Smooth muscle cell (in vitro differentiated cells): ENCODE measurements around the gene SPOCD1. TPM values are rescaled to one million over a fixed set of nuclear protein-coding genes. Genes with fewer than 3 reads are reported as not detected.

Experiments
- DNase-seq: peaks from one replicate; lab custom pipeline; 2025; ENCODE audit not compliant: unreplicated experiment; lab: John Stamatoyannopoulos, UW
- H2AFZ ChIP-seq: fragments of 200-600 bp; sonication (generic); 2 replicates; pipeline ENCODE4 v1.6.0; 2016; ENCODE audit warnings: antibody characterized with exemption, low read depth, mild to moderate bottlenecking
- H3F3A ChIP-seq: fragments of 200-600 bp; sonication (generic); 2 replicates; pipeline ENCODE4 v1.6.0; 2017; ENCODE audit warnings: antibody characterized with exemption, low read depth
- H3K27ac ChIP-seq: fragments of 200-600 bp; sonication (generic); 2 replicates; pipeline ENCODE4 v1.5.1; 2016; ENCODE audit warnings: low read depth, mild to moderate bottlenecking
- H3K27me3 ChIP-seq: fragments of 200-600 bp; sonication (generic); 2 replicates; pipeline ENCODE4 v1.6.1; 2016; ENCODE audit warnings: low read depth, mild to moderate bottlenecking
- H3K36me3 ChIP-seq: fragments of 200-600 bp; sonication (generic); 2 replicates; pipeline ENCODE4 v1.5.1; 2016; ENCODE audit warnings: low read depth
- H3K4me1 ChIP-seq: fragments of 200-600 bp; sonication (generic); 2 replicates; pipeline ENCODE4 v1.5.1; 2016; ENCODE audit warnings: low read depth
- H3K4me2 ChIP-seq: fragments of 200-600 bp; sonication (generic); 2 replicates; pipeline ENCODE4 v1.6.0; 2016; ENCODE audit warnings: mild to moderate bottlenecking
- H3K4me3 ChIP-seq: fragments of 200-600 bp; sonication (generic); 2 replicates; pipeline ENCODE4 v1.5.1; 2016; ENCODE audit warnings: mild to moderate bottlenecking
- H3K79me2 ChIP-seq: fragments of 200-600 bp; sonication (generic); 2 replicates; pipeline ENCODE4 v1.6.0; 2016; ENCODE audit warnings: low read depth, mild to moderate bottlenecking
- H3K9ac ChIP-seq: fragments of 200-600 bp; sonication (generic); 2 replicates; pipeline ENCODE4 v1.6.0; 2016; ENCODE audit warnings: low read depth
- H3K9me3 ChIP-seq: fragments of 200-600 bp; sonication (generic); replicated peaks from 2 replicates; pipeline ENCODE4 v1.5.1; 2016; ENCODE audit warnings: low read depth
- H4K20me1 ChIP-seq: fragments of 200-600 bp; sonication (generic); 2 replicates; pipeline ENCODE4 v1.6.0; 2016; ENCODE audit warnings: low read depth
- CTCF ChIP-seq: fragments of 200-600 bp; sonication (generic); IDR thresholded peaks from 2 replicates; pipeline ENCODE4 v1.5.1; 2017; ENCODE audit warnings: borderline replicate concordance, mild to moderate bottlenecking, antibody characterized with exemption; ENCODE audit not compliant: insufficient read depth, poor library complexity, severe bottlenecking
- WGBS: methylation state at CpG from one replicate; pipeline ENCODE4 v1.1.7; 2016; ENCODE audit warnings: low lambda C conversion rate; 5-methylcytosine and 5-hydroxymethylcytosine counted together
- polyA plus RNA-seq: library from polyadenylated mRNA; unstranded; fragments of >200 nt; fragmentation: Nextera tagmentation; extraction: Ambion mirVana; gene quantifications from 2 replicates; pipeline ENCODE4 v1.2.1, GENCODE V29; 2016
- total RNA-seq: library from RNA; depleted of rRNA; stranded (reverse); fragments of >200 nt; gene quantifications from 2 replicates; pipeline ENCODE4 v1.2.3, GENCODE V29; 2014

Gene SPOCD1
- total and polyA plus RNA-seq, 2 experiments from 2014 or later, result 39.5 to 45.3 TPM

DNA sequence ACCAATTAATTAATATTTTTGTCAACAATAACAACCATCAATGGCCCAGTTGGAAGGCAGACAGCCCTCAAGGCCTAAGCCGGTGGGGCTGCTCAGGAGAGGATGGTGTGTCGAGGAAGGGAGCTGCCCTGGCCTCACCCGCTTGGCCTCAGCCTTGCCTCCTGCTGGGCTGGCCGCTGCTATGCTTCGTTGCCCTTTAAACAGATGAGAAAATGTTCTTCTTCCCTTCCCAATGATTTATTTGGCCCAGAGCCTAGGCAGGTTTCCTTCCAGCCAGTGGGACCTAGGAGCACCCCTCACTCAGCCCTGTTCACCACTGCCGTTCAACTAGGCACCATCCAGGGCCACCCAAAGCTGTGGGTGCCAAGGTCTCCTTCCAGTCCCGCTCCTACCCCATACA, 48.6 kb downstream of the SPOCD1 start:
- Histone ChIP-seq H4K20me1 (no peaks in the 10 kb centered on the region), H3K4me2 (no peak overlapping the region), H3K4me1 (peaks cover 23% of the 10 kb centered on the region), H3K79me2 (no peaks in the 10 kb centered on the region), H3K27ac (no peak overlapping the region), H3F3A (peaks cover 1% of the 10 kb centered on the region), H3K4me3 (no peak overlapping the region), H2AFZ (no peak overlapping the region), H3K9ac (no peak overlapping the region), H3K36me3 (no peaks in the 10 kb centered on the region), H3K27me3 (peaks cover 7% of the 10 kb centered on the region), H3K9me3 (no peaks in the 10 kb centered on the region)
- no peak for DNase-seq
- 85% methylated on average over 7 of the region's 7 CpGs for WGBS
- TF ChIP-seq CTCF, result no peak

DNA sequence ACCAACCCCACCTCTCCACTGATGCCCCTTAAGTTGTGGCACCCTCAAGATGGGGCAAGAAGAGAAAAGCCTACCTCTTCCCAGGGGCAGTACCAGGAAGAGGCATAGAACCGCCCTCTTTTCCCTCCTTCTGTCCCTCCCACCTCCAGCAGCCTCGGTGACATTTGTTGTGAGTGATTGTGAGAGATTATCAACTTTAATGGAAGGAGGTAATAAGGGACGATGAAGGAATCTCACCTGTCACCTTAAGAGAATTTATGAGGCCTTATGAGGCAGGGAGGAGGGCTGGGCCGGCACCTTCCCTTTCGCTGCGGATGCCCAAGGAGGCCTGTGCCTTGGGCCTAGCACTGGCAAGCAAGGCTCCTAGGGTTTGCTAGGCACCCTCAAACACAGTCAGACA, 50.3 kb downstream of the SPOCD1 start:
- peaks cover 28% of the 10 kb centered on the region for H3K4me1 ChIP-seq
- H3K27ac ChIP-seq, result no peak overlapping the region
- no peaks in the 10 kb centered on the region for H3K27me3 ChIP-seq
- 76% methylated on average over 6 of the region's 6 CpGs for WGBS
- no peak overlapping the region for H3K4me2 ChIP-seq
- H3K36me3 ChIP-seq, result no peaks in the 10 kb centered on the region
- H3K9ac ChIP-seq, result no peak overlapping the region
- peaks cover 3% of the 10 kb centered on the region for H3F3A ChIP-seq
- no peaks in the 10 kb centered on the region for H3K9me3 ChIP-seq
- H3K4me3 ChIP-seq, result no peak overlapping the region
- no peak overlapping the region for H2AFZ ChIP-seq
- no peak for DNase-seq
- TF ChIP-seq CTCF, result no peak
- no peaks in the 10 kb centered on the region for H3K79me2 ChIP-seq
- H4K20me1 ChIP-seq, result no peaks in the 10 kb centered on the region

DNA sequence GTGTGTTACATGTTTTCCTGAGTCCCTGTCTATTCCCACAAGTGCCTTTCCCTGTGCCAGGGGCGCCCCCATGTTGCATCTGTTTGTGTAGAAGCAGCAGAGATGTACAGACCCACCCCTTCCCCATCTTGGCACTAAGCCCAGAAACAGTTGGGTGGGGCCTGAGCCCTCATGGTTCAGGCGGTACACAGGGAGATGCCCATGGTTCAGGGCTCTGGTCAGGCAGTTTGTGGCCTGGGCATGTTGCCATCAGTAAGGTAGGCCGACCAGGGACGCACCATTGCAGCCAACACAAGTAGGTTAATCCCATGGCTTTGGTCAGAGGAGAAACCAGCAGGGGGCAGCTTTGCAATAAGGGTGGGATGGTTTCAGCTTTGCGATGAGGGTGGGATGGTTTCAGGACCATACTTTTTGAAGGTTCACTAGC, 50.8 kb downstream of the SPOCD1 start:
- Histone ChIP-seq H3K4me1 (peaks cover 30% of the 10 kb centered on the region), H3K4me3 (no peak overlapping the region), H4K20me1 (no peaks in the 10 kb centered on the region), H3K27me3 (no peaks in the 10 kb centered on the region), H3K27ac (no peak overlapping the region), H3K9ac (no peak overlapping the region), H3K4me2 (no peak overlapping the region), H2AFZ (no peak overlapping the region), H3K9me3 (no peaks in the 10 kb centered on the region), H3K36me3 (no peaks in the 10 kb centered on the region), H3K79me2 (no peaks in the 10 kb centered on the region), H3F3A (peaks cover 3% of the 10 kb centered on the region)
- WGBS, result 61% methylated on average over 5 of the region's 5 CpGs
- peak; percentile 23 for TF ChIP-seq CTCF
- DNase-seq, result no peak

GRCh38 chr1:31764312-31765040, 51.3 kb downstream of the SPOCD1 start, which contains the start of gene ADGRB2:
Gene ADGRB2, minus strand, starts transcription at chr1:31764340. Its CDS starts 7,119 bp downstream, at chr1:31757221.
- Histone ChIP-seq H3K27ac (no peak within 1 kb of the TSS), H3K79me2 (no peaks in the 10 kb centered on the region), H3F3A (peaks cover 3% of the 10 kb centered on the region), H3K4me2 (peak within 1 kb of the TSS; percentile 99), H3K9me3 (no peaks in the 10 kb centered on the region), H3K36me3 (no peaks in the 10 kb centered on the region), H3K9ac (no peak within 1 kb of the TSS), H3K4me1 (peaks cover 32% of the 10 kb centered on the region), H3K4me3 (peak within 1 kb of the TSS; percentile 75), H4K20me1 (no peaks in the 10 kb centered on the region), H3K27me3 (no peaks in the 10 kb centered on the region), H2AFZ (peak within 1 kb of the TSS; percentile 16)
- WGBS, result 9% methylated on average over 41 of the region's 59 CpGs
- no peak for DNase-seq
- TF ChIP-seq CTCF, result no peak
